Measurements from ENCODE around the gene MIGA2. TPM values are rescaled to one million over a fixed set of nuclear protein-coding genes. Genes with fewer than 3 reads are reported as not detected.
"Not testable (repeated sequence)": the region's sequence is repeated elsewhere in the genome, so short reads cannot be mapped to it uniquely, and the experiment has no call there.

Gene MIGA2
- total RNA-seq, 1 experiment from 2014 or later, result 23.0 TPM

- H3K36me3 ChIP-seq (ENCODE audit: control insufficient read depth, insufficient read depth, low read length), result peaks cover 3% of the 10 kb centered on the region; the same call in 1 of the 2 replicates
- POLR2A ChIA-PET, result no interaction called here
- TF ChIP-seq, protein P1, sequence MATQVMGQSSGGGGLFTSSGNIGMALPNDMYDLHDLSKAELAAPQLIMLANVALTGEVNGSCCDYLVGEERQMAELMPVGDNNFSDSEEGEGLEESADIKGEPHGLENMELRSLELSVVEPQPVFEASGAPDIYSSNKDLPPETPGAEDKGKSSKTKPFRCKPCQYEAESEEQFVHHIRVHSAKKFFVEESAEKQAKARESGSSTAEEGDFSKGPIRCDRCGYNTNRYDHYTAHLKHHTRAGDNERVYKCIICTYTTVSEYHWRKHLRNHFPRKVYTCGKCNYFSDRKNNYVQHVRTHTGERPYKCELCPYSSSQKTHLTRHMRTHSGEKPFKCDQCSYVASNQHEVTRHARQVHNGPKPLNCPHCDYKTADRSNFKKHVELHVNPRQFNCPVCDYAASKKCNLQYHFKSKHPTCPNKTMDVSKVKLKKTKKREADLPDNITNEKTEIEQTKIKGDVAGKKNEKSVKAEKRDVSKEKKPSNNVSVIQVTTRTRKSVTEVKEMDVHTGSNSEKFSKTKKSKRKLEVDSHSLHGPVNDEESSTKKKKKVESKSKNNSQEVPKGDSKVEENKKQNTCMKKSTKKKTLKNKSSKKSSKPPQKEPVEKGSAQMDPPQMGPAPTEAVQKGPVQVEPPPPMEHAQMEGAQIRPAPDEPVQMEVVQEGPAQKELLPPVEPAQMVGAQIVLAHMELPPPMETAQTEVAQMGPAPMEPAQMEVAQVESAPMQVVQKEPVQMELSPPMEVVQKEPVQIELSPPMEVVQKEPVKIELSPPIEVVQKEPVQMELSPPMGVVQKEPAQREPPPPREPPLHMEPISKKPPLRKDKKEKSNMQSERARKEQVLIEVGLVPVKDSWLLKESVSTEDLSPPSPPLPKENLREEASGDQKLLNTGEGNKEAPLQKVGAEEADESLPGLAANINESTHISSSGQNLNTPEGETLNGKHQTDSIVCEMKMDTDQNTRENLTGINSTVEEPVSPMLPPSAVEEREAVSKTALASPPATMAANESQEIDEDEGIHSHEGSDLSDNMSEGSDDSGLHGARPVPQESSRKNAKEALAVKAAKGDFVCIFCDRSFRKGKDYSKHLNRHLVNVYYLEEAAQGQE (IDR thresholded peaks at IDR 0.05; ENCODE audit: insufficient read depth in 1 of 2, low read depth in 2 of 2, low read length in 1 of 2), result no peak
- TF ChIP-seq POLR2AphosphoS5 (IDR thresholded peaks at IDR 0.05; ENCODE audit: low read depth, low read length) (no peak), TCF7L2 (IDR thresholded peaks at IDR 0.05; ENCODE audit: low read depth, low read length) (no peak), SIN3A (IDR thresholded peaks at IDR 0.05; ENCODE audit: borderline replicate concordance, insufficient read depth, low read depth, low read length) (no peak), CTCF (IDR thresholded peaks at IDR 0.05) (no peak)
- CTCF ChIA-PET, result interaction anchor here (0.5 kb wide), 1 partner anchor 26 kb away, joined by 4 read pairs; no protein-coding TSS in a partner anchor
- ATAC-seq (no peak), DNase-seq (ENCODE audit: low read depth, low spot score) (no peak)
- H3K9me3 ChIP-seq (ENCODE audit: control insufficient read depth, insufficient read depth, low read depth, low read length), result no peaks in the 10 kb centered on the region
- intact Hi-C loops (cut with micrococcal nuclease; ENCODE audit: unreplicated experiment), result no loop called here
- BruUV-seq (replicated peaks), result no TSS peak
- in situ Hi-C loops (cut with HindIII; ENCODE audit: low pct_unique_long_range_greater_than_20kb, low sequenced_read_pairs), result no loop called here
- no peaks in the 10 kb centered on the region for H3K27me3 ChIP-seq (ENCODE audit: control insufficient read depth, insufficient read depth, low read length)
- H3K4me1 ChIP-seq (ENCODE audit: control insufficient read depth, insufficient read depth, low read length), result peaks cover 4% of the 10 kb centered on the region; the same call in 1 of the 2 replicates
- no peak overlapping the region for H3K27ac ChIP-seq (ENCODE audit: low read length)
- no peak overlapping the region for H3K4me3 ChIP-seq (ENCODE audit: low read depth in 2 of 2, low read length in 2 of 2)
Measured at GRCh38 chr9:129002992-129003391, 33.4 kb upstream of the MIGA2 start.

- H3K4me1 ChIP-seq (ENCODE audit: control insufficient read depth, insufficient read depth, low read length); ATAC-seq; in situ Hi-C loops (cut with HindIII; ENCODE audit: low pct_unique_long_range_greater_than_20kb, low sequenced_read_pairs); H3K9me3 ChIP-seq (ENCODE audit: control insufficient read depth, insufficient read depth, low read depth, low read length); H3K4me3 ChIP-seq (ENCODE audit: low read depth in 2 of 2, low read length in 2 of 2); intact Hi-C loops (cut with micrococcal nuclease; ENCODE audit: unreplicated experiment); POLR2A ChIA-PET; CTCF ChIA-PET; DNase-seq (ENCODE audit: low read depth, low spot score); H3K27ac ChIP-seq (ENCODE audit: low read length); H3K36me3 ChIP-seq (ENCODE audit: control insufficient read depth, insufficient read depth, low read length); BruUV-seq (replicated peaks); H3K27me3 ChIP-seq (ENCODE audit: control insufficient read depth, insufficient read depth, low read length): not testable (repeated sequence)
Measured at GRCh38 chr9:129004173-129004572, 32.3 kb upstream of the MIGA2 start.

- H3K4me3 ChIP-seq (ENCODE audit: low read depth in 2 of 2, low read length in 2 of 2), result no peak overlapping the region
- intact Hi-C loops (cut with micrococcal nuclease; ENCODE audit: unreplicated experiment), result no loop called here
- no peak overlapping the region for H3K27ac ChIP-seq (ENCODE audit: low read length)
- no peaks in the 10 kb centered on the region for H3K27me3 ChIP-seq (ENCODE audit: control insufficient read depth, insufficient read depth, low read length)
- ChIA-PET POLR2A (no interaction called here), CTCF (interaction anchor here (0.5 to 0.6 kb wide), 4 partner anchors 23 to 175 kb away, joined by 3 to 6 read pairs (median 4); partner anchors contain the start of gene SH3GLB2)
- DNase-seq (ENCODE audit: low read depth, low spot score), result no peak
- no TSS peak for BruUV-seq (replicated peaks)
- ATAC-seq, result no peak
- no peaks in the 10 kb centered on the region; the same call in 1 of the 2 replicates for H3K36me3 ChIP-seq (ENCODE audit: control insufficient read depth, insufficient read depth, low read length)
- peaks cover 8% of the 10 kb centered on the region; the same call in 1 of the 2 replicates for H3K4me1 ChIP-seq (ENCODE audit: control insufficient read depth, insufficient read depth, low read length)
- no peak for TF ChIP-seq POLR2AphosphoS5 (IDR thresholded peaks at IDR 0.05; ENCODE audit: low read depth, low read length)
- TF ChIP-seq TCF7L2 (IDR thresholded peaks at IDR 0.05; ENCODE audit: low read depth, low read length), result no peak
- TF ChIP-seq SIN3A (IDR thresholded peaks at IDR 0.05; ENCODE audit: borderline replicate concordance, insufficient read depth, low read depth, low read length), result no peak
- TF ChIP-seq, protein P1 (IDR thresholded peaks at IDR 0.05; ENCODE audit: insufficient read depth in 1 of 2, low read depth in 2 of 2, low read length in 1 of 2), result no peak
- TF ChIP-seq CTCF (IDR thresholded peaks at IDR 0.05), result no peak
- in situ Hi-C loops (cut with HindIII; ENCODE audit: low pct_unique_long_range_greater_than_20kb, low sequenced_read_pairs), result no loop called here
- no peaks in the 10 kb centered on the region for H3K9me3 ChIP-seq (ENCODE audit: control insufficient read depth, insufficient read depth, low read depth, low read length)
Measured at GRCh38 chr9:129005336-129005997, 31.0 kb upstream of the MIGA2 start.

Data from Panc1 (cell line).